Epithelial cell of prostate (primary cell): ENCODE measurements around the gene LTF.
"Not testable (repeated sequence)": the region's sequence is repeated elsewhere in the genome, so short reads cannot be mapped to it uniquely, and the experiment has no call there.

Experiments used
- DNase-seq: peaks from one replicate; pipeline ENCODE4 v3.0.0-alpha.2; 2011; ENCODE audit warnings: low read depth, low spot score
- H3K27ac ChIP-seq: fragments of 450-650 bp; 2 replicates; pipeline ENCODE4 v1.5.1; 2017; ENCODE audit warnings: mild to moderate bottlenecking

The LTF gene

GRCh38 chr3:46417841-46418611 is 46.7 kb downstream of the LTF start:
- no peak overlapping the region for H3K27ac ChIP-seq
- no peak for DNase-seq

DNA sequence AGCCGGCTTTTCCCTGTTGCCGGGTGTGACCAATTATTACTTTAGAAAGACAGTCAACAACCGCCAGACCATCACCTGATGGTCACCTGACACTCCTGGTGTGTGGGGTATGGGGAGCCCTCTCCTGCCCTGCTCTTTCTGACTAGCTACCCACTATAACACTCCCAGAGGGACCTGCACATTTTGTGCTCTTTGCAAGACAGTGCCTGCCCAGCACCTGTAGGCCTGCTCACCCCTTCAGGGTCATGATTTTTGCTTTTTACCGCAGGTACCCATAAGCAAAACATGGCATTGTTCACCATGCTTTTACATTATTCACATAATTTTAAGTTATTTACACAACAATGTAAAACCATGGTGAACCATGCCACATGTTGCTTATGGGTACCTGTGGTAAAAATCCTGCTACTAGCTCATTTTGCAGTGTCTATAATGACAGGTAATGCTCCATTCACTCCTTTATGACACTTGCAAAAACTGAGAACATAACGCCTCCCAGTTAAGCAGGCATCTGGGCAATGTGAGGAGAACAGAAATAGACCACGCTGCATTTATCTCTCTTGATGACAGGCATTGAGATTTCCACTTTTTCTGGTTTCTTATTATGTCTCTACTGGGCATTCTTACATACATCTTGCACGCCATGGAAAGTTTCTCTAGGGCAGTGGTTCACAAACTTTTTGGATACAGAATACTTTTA is 47.7 kb downstream of the LTF start:
- H3K27ac ChIP-seq = no peak overlapping the region
- DNase-seq = no peak

DNA sequence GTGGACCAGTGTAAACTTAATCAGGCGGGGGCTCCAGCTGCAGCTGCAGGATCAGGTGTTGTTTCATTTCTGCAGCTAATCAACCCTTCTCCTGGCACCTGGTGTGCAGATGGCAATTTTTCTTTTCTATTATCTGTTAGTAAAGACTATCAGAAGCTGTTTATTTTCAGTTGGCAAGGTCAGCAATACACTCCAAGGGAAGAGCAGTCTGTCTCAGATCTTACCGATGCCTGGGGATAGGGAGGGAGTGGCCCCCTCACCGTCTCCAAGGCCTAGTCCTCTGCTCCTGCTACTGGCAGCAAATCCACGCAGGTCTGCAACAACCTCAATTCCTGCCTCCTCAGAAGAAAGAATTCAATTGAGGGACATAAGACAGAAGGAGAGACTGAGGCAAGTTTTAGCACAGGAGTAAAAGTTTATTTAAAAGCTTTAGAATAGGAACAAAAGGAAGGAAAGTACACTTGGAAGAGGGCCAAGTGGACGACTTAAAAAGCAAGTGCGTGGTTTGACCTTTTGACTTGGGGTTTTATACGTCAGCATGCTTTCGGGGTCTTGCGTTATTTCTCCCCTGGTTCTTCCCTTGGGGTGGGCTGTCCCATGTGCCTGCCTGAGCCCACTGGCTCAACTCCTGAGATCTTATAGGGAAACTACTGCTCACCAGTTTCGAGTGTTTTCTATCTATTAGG is 48.4 kb downstream of the LTF start:
- DNase-seq = no peak
- H3K27ac ChIP-seq = no peak overlapping the region

DNA sequence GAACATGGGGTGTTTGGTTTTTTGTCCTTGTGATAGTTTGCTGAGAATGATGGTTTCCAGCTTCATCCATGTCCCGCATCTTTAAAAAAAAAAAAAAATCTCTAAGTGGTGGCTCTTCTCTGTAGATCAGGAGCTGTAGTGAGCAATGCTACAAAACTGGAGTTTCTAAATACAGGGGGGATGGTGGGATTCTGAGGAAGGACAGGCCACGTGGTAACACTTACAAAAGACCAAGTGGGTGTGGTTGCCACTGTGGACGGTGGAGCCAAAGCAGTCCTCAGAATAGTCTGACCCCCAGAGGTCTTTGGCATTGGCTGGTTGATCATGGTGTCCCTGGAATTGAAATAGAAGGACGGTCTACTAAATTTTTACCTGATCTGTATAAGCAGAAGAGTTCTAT is 50.0 kb downstream of the LTF start:
- DNase-seq = no peak
- no peak overlapping the region for H3K27ac ChIP-seq

- H3K27ac ChIP-seq = no peak overlapping the region
- DNase-seq = no peak
Measured at GRCh38 chr3:46413951-46414350, 50.8 kb downstream of the LTF start.

DNA sequence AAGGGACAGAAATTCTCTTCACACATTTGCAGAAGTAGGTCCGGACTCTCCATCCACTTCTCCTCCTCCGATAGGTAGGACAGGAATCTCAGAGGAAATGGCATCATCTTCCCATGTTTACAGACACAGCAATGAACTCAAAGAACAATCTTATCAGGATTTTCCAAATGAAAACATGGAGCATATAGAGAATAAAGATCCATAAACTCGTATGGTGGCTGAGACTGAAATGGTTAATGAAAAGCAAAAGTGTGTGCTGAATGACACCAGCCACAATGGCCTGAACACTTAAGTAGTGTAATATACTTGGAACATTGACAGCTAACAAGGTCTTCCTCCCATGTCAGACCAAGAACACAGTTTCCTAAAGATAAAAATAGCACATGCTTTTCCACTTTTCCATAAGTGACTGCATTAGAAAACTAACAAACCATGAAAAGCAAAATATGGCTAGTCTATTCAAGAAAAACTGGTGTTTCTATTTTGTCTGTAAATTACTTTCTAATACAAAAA is 51.9 kb downstream of the LTF start:
- H3K27ac ChIP-seq = no peak overlapping the region
- no peak for DNase-seq

GRCh38 chr3:46411271-46411670 is 53.4 kb downstream of the LTF start:
- H3K27ac ChIP-seq = no peak overlapping the region
- DNase-seq = no peak

GRCh38 chr3:46410669-46411068 is 54.0 kb downstream of the LTF start:
- DNase-seq = no peak

DNA sequence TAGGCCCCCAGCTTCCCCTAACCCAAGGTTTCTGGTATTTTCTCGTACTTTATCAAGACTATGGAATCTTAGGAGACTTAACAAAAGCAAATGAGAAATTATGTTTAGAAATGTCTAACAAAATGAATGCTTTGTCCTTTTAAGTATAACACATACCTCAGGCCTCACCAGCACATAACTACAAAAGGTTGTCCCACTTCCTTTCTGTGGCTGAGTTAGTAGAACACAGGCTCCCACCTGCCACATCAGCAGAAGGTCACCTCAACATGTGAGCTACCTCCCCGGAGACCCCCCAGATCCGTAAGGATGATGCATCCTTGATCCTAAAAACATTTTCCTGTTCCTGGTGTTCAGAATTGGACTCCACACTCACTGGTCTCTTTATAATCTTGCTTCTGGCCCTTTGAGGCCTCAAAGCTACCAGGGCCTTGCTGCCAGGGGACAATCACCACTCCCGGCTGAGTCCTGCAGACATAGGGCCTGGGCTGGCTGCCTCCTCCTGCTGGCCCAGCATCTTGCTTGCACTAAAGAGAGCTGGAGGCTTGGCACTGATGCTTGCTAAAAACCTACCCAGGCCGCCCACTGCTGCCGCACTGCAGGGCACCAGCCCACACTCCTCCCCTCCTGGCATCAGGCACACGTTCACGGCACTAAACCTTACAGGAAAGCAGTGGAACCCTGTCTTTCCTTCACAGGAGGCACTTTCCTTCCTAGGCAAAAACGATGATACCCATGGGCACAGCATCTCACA is 54.8 kb downstream of the LTF start:
- no peak overlapping the region for H3K27ac ChIP-seq
- DNase-seq = no peak

More at GRCh38 chr3:46410669-46411068, 54.0 kb downstream of the LTF start:
- H3K27ac ChIP-seq = no peak overlapping the region

- no peak overlapping the region for H3K27ac ChIP-seq
- no peak for DNase-seq
Measured at GRCh38 chr3:46408853-46409252, 55.9 kb downstream of the LTF start.

DNA sequence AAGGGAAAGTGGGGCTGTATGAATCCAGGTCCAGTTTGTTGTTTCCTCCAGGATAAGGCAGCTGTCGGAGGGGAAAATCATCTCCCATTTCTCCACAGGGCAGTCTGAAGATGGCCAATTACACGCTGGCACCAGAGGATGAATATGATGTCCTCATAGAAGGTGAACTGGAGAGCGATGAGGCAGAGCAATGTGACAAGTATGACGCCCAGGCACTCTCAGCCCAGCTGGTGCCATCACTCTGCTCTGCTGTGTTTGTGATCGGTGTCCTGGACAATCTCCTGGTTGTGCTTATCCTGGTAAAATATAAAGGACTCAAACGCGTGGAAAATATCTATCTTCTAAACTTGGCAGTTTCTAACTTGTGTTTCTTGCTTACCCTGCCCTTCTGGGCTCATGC is 56.7 kb downstream of the LTF start:
- no peak for DNase-seq
- H3K27ac ChIP-seq = no peak overlapping the region

DNA sequence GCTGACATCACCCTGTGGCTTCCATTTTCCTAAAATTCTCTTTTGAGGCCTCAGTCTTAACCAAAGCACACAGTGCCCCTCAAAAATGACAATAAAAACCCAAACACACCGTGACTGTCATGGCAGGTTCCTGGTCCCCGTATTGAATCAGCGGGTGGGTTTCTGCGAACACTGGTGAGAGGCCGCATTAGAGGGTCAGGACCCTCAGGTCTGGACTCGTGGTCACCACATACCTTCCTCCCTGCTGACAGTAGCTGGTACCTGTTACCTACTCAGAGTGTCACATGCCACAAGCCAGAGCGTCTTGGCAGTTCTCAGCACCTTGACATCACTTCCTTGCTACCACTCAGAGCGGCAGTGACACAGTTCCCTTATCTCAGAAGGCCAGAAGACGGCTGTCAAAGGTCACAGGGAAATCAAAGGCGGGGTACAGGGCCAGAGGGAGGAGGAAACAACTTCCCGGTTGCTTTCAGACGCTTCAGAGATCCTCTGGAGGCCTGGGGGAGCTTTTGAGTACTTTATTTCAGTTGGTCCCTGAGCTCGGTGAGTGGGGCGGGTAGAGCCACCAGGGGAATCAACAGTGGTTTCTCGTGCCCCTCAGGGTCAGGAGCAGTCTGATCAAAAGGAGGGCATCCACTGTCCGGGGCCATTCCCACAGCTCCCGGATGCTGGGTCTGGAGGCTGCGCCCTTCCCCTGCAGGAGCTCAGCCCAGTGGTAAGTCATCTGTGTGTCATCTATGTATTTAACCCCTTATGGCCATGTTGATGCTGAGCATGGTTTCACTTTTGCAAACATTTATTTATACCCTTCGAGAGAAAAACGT is 57.7 kb downstream of the LTF start, which contains the start of the genes CCR5AS and CCRL2:
CCR5AS (minus strand) TSS at position 279 of the 824 bp plus-strand sequence.
CCRL2 (plus strand) TSS at position 472 of the 824 bp plus-strand sequence. CDS start 821 bp downstream, outside the sequence.
- no peak for DNase-seq

DNA sequence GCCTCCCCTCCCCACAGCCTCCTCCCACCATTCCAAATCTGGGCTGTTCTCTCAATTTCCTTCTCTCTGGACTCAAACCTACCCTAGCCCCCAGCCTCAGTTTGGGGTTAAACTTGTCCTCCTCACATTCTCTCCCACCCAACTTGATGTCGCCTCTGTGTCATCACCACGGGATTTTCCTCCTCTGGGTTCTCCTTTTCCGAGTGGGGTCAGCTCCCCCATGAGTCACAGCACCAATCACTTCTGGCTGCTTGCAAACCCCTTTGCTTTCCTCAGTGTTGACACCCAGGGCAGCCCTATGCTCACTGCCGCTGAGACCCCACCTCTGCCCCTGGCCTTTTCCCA is 58.3 kb downstream of the LTF start:
- DNase-seq = no peak
- H3K27ac ChIP-seq = no peak overlapping the region

More for the DNA sequence above, 57.7 kb downstream of the LTF start, which contains the start of the genes CCR5AS and CCRL2:
- H3K27ac ChIP-seq = no peak within 1 kb of the TSS

DNA sequence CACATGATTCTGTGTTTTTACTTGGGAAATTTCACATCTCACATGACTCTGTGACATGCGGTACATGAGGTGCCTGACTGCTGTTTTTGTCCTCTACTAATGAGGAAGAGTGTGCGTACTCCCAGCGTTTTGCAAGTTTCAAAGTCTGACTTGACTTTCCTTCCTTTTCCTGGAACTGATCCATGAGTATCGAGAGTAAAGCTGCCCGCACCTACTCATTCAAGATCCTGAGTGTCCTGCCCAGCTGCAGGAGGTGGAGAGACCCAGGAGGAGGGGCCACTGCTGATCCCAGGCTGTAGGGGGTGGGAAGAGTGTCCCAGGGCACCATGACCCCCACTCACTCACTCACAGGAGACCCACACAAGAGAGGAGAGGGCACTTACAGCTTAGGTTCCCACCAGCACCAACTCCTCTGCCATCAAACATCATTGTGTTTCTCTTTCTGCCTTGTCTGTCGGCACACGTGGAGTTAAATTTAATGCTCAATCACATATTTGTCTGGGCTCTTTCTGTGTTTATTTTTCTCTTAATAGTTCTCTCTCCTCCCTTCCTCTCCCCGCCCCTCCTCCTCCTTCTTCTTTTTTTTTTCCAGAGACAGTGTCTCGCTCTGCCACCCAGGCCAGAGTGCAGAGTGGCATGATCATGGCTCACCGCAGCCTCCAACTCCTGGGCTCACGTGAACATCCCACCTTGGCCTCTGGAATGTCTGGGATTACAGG is 59.2 kb downstream of the LTF start:
- DNase-seq = no peak
- peak overlapping the region; percentile 13 for H3K27ac ChIP-seq

DNA sequence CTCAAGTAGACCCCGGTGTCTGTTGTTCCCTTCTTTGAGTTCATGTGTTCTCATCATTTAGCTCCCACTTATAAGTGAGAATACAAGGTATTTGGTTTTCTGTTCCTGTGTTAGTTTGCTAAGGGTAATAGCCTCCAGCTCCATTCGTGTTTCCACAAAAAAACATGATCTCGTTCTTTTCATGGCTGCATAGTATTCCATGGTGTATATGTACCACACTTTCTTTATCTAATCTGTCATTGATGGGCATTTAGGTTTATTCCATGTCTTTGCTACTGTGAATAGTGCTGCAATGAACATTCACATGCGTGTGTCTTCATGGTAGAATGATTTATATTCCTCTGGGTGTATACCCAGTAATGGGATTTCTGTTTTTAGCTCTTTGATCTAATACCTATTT is 61.8 kb downstream of the LTF start:
- not testable (repeated sequence) for H3K27ac ChIP-seq, DNase-seq

DNA sequence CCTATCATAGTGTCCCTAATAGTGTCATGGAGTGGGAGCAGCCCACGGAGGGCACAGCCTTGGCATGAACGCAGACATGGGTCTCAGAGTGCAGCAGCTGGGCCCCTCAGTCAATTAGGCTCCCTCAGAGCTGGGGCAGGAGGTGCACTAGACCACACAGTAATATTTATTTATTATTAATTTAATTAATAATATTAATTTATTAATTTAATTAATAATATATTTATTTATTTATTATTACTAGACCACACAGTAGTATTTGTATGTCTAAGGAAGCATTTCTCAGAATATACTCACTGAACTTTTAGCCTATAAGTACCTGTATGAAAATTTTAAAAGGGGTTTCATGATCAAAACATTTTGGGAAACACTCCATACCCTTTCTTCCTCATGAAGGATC is 63.1 kb downstream of the LTF start:
- H3K27ac ChIP-seq = no peak overlapping the region
- no peak for DNase-seq

DNA sequence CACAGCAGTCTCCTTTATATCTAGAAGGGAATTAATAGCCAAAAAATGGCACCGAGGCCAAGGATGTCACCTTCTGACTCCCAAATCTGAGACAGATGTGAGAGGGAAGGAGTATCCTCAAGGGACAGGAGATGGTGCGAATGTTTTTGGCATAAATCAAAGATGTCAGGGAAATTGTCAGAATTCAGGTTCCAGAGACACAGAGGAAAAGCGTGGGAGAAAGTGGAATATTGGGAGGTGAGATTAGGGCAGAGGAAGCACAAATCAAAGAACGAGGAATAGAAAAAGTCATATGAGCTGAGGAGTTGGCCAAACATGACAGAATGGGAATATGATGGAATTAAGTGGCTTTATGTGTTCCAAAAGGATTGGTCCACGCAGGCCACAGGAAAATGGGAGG is 63.9 kb downstream of the LTF start:
- no peak overlapping the region for H3K27ac ChIP-seq
- DNase-seq = no peak

GRCh38 chr3:46400000-46400734 is 64.5 kb downstream of the LTF start:
- no peak overlapping the region for H3K27ac ChIP-seq
- no peak for DNase-seq
